Measurements from ENCODE around the gene NANS.
A peak's percentile ranks its signal among the peaks of the same experiment; 100 is the strongest.

NANS gene

GRCh38 chr9:98038958-98039357 lies 17.6 kb upstream of the NANS start:
- DNase-seq (ENCODE audit: low read depth in 2 of 2), result no peak

DNA sequence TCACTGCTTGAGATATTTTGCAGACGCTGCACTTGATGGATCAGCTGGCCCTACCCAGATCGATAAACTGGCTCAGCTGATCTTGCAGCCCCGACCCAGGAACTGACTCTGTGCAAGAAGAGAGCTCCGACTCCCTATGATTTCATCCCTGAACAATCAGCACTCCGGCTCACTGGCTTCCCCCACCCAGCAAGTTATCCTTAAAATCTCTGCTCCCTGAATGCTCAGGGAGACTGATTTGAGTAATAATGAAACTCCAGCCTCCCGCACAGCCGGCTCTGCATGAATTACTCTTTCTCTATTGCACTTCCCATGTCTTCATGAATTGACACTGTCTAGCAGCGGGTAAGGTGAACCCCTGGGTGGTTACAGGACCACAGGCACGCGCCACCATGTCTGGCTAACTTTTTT lies 16.9 kb upstream of the NANS start:
- no peak for DNase-seq (ENCODE audit: low read depth in 2 of 2)

GRCh38 chr9:98040212-98040611 lies 16.3 kb upstream of the NANS start:
- DNase-seq (ENCODE audit: low read depth in 2 of 2), result no peak

- no peak for DNase-seq (ENCODE audit: low read depth in 2 of 2)
These were observed 12.6 kb upstream of the NANS start for GRCh38 chr9:98043915-98044314.

DNA sequence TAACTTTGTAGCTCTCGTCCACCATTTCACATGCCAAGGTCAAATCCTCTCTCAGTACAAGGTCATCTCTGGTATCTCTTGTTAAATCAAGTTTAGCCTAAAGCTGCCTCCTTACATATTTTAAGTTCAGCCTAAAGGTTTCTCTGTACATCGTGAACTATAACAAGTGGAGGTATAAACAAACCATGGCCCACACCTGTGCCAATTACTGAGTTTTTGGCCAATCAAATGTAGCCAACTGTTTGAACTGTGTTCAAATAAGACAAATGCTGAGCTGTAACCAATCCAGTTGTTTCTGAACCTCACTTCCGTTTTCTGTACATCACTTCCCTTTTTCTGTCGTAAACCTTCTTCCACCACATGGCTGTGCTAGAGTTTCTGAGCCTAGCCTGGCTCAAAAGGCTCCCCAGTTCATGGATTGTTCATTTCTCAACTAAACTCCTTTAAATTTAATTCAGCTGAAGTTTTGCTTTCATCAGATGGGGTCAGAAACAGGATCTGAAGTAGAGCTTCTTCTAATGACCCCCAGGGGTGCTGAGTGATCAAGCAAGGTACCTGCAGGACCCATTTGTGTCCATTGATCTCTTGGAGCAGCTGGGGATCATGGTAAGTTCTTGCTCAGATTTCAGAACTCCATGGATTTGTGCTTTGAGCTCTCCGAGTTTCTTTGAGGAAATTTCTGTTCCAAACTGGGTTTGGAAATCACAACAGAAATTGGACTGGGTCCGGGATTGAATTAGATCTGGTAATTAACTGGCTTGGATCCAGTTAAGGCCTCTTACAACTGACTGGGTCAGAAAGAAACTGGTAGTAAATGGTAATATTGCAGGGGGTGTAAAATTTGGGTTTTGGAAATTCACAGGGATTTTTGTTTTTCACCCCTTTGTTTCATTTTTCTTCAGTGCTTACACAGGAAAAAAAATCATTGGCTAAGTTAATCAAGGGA lies 11.0 kb upstream of the NANS start:
- DNase-seq (ENCODE audit: low read depth in 2 of 2), result no peak

DNA sequence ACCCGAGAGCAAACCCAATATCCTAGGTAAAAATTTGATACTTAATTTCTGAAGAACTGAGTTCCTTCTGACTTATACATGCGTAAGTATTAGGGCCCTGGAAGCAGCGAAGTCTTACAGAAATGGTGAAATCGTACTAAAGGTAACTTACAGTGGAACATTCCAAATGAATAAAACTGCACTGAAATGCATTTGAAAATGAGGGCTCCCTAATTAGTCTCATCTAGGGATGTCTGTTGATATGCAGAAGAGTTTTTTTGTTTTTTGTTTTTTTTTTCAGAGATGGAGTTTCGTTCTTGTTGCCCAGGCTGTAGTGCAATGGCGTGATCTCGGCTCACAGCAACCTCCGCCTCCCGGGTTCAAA lies 10.4 kb upstream of the NANS start:
- no peak for DNase-seq (ENCODE audit: low read depth in 2 of 2)

- no peak for DNase-seq (ENCODE audit: low read depth in 2 of 2)
These were observed 9.5 kb upstream of the NANS start for GRCh38 chr9:98047002-98047401.

DNA sequence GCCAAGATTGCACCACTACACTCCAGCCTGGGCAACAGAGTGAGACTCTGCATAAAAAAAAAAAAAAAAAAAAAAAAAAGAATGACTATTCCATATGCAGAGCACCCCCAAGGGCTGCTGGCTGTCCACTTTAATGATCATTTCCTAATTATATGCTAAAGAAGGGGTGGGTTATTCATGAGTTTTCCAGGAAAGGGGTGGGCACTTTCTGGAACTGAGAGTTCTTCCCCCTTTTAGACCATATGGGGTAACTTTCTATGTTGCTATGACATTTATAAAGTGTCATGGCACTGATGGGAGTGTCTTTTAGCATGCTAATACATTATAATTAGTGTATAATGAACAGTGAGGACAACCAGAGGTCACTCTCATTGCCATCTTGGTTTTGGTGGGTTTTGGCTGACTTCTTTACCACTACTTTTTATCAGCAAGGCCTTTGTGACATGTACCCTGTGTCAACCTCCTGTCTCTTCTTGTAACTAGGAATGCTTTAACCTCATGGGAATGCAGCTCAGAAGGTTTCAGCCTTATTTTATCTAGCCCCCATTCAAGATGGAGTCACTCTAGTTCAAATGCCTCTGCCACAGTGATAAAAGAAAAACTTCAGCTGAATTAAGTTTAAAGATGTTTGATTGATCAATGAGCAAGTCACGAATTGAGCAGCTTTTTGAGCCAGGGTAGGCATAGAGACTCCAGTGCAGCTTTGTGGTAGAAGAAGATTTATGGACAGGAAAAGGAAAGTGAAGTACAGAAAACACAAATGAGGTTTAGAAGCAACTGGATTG lies 7.1 kb upstream of the NANS start:
- DNase-seq (ENCODE audit: low read depth in 2 of 2), result no peak

DNA sequence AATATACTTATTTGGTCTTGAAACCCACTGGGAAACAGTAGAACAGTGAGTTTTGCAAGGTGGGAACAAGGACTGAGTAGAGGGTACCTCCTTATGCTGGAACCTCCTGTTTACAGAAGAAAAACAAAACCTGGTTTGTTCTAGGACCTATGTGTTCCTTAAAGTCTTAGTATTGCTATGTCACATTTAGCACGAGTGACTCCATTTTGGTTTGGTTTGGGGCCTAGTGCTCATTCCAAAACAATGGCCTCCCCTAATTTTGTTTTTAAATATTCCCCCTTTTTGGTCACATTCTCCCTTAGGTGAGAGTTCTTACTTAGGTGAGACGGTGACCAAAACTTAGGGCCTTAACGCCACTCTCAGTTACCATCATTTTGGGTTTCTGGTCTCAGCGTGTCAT lies 6.2 kb upstream of the NANS start:
- DNase-seq (ENCODE audit: low read depth in 2 of 2), result no peak

DNA sequence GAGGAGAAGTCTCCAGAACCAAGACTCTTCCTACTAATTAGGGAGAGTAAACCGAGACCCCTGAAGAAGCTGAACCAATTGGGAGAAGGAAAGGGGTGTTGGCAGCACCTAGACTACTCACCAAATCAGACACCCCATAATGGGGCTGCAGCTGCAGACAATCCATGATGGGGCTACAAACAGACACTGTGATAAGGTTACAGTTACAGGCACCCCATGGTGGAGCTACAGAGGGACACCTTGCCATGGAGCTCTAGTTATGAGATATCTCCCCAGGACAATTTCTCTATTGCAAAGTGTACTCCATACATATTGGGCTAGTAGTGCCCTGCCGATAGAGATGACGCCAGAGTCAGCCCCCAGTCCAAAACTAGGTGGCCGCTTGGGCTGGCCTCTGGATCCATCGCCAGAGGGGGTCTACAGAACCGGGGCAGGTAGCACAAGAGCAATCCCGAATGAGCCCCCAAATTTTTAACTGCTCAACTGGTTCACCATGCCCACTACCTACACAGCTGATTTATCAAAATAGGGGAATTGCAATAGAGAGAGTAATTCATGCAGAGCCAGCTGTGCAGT lies 2.1 kb upstream of the NANS start:
- DNase-seq (ENCODE audit: low read depth in 2 of 2), result no peak

DNA sequence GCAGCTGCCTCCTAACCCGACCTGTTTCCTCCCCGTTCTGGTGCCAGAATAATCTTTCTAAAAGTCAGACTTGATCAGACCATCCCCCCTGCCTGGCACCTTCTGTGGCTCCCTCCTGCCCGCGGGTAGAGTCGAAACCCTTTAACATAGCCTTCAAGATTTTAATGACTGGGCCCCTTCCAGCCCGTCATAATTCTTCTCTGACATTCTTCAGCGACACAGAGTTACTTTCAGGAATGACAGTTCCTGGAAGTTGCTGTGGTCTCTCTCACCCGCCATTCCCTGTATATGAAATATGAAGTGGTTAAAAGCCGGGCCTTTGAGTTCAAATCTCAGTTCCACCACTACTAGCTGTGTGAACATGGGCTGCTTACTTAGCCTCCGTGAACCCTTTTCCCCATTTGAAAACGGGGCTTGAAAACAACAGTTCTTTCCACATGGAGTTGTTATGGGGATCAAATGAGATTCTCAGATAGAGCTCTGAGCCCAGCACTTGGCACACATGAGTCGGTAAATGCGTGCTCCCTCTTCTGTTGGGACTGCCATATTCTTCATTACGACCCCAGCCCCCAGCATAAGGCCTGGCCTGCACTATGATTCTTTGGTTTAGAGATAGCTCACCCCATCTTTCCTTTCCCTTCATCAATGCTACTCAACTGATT lies 737 bp downstream of the NANS start:
- DNase-seq (ENCODE audit: low read depth in 2 of 2), result peak in 1 of 2 donors; percentile 24

GRCh38 chr9:98062161-98062560 lies 5.6 kb downstream of the NANS start:
- DNase-seq (ENCODE audit: low read depth in 2 of 2), result no peak

- no peak for DNase-seq (ENCODE audit: low read depth in 2 of 2)
These were observed 8.3 kb downstream of the NANS start for GRCh38 chr9:98064623-98065392.

GRCh38 chr9:98066235-98066634 lies 9.7 kb downstream of the NANS start:
- no peak for DNase-seq (ENCODE audit: low read depth in 2 of 2)

GRCh38 chr9:98067184-98067583 lies 10.7 kb downstream of the NANS start:
- no peak for DNase-seq (ENCODE audit: low read depth in 2 of 2)

- no peak for DNase-seq (ENCODE audit: low read depth in 2 of 2)
These were observed 13.0 kb downstream of the NANS start for GRCh38 chr9:98069551-98069950.

DNA sequence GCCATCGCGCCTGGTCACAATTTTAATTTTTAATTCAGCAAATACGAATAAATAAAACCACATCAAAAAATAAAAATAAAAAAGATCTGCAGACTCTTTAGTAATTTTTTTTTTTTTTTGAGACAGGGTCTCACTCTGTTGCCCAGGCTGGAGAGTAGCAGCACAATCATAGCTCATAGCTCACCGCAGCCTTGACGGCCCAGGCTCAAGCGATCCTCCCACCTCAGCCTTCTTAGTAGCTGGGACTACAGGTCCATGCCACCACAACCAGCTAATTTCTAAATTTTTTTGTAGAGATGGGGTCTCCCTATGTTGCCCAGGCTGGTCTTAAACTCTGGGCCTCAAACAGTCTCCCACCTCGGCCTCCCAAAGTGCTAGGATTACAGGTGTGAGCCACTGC lies 14.2 kb downstream of the NANS start:
- no peak for DNase-seq (ENCODE audit: low read depth in 2 of 2)

DNA sequence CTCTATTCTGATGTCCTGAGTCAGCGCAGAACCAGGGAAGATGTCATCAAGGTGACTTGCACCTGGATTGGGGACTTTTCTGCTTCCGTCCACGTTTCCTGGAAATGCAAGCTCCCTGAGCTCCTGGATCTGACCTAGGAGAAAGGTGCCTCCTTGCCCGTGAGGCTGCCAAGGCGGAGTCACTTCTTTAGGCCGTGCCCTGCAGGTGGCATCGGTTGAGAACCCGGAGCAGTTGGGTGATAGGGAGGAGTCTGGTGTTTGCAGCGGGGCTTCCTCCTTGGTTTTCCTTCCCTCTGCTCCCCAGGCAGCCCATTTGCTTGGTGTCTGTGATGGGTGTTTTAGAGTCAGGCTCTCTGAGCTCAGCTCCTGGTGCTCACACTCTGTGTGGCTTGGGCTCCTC lies 15.2 kb downstream of the NANS start:
- no peak for DNase-seq (ENCODE audit: low read depth in 2 of 2)

DNA sequence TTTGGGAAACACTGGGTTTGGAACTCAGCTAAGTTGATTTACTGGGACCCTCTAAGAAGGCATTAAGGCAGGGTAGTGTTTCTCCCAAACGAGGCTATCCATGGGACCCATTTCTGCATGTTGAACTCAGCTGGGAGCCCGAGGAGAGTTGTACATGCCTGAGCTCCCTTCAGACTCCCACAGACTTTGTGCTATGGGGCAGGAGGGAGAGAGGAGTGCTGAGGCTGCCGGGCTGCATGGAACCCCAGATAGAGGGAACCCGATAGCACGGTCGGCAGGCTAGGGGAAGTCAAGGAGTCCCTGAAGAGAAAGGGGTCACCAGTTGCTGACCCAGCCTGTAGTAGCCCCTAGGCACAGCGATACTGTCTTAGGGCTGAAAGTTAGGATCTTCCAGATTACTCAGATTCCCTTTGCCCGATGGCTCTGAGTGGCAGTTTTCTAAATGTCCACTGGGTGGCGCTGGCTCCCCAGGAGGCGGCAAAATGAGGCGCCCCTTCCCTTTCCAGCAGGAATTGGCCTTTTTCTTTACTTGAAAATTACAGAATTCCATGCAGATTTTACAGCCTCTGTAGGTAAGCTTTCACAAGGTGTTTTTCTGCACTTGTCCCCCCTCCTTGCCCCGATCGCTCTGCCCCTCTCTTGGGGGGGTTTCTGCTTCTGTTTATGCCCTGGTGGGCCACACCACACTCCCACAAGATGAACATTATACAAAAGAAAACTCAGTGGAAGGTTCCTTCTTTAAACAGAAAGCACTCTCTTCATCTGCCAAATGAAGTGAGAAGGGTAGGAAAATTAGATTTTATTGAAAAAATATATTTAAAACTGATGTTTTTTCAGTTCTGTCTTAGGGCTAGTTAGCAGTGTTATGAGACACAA lies 17.8 kb downstream of the NANS start:
- DNase-seq (ENCODE audit: low read depth in 2 of 2), result peak; percentile 42 to 65

DNA sequence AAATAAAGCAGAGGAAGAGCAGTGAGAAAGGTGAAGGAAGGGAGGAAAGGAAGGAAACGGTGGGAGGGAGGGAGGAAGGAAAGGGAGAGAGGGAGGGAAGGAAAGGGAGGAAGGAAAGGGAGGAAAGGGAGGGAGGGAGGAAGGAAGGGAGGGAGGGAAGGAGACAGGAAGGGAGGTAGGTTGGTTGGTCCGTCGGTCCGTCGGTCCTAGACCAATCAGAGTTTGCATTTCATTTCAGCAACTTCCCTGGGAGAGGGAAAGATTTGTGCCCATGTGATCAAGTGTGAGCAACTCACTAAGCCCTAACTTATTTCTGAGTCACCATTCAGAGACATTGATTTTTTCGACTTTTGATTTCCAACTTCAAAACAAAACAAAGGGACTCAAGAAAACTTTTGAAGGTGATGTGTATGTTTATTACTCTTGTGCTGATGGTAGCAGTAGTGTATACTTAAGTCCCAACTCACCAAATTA lies 18.8 kb downstream of the NANS start:
- DNase-seq (ENCODE audit: low read depth in 2 of 2), result no peak

All from stimulated activated CD4-positive, alpha-beta T cell treated with anti-CD3 and anti-CD28 coated beads, Interleukin-4, amount 100 ng/mL, for 48 hours (primary cell).